ENCODE data around the gene OTOGL. TPM values are rescaled to one million over a fixed set of nuclear protein-coding genes. Genes with fewer than 3 reads are reported as not detected.
"Not testable (repeated sequence)": the region's sequence is repeated elsewhere in the genome, so short reads cannot be mapped to it uniquely, and the experiment has no call there.

The OTOGL gene
- total and polyA plus RNA-seq, 4 donors: 0.20 to 0.62 (median 0.54) TPM; not detected in 1

DNA sequence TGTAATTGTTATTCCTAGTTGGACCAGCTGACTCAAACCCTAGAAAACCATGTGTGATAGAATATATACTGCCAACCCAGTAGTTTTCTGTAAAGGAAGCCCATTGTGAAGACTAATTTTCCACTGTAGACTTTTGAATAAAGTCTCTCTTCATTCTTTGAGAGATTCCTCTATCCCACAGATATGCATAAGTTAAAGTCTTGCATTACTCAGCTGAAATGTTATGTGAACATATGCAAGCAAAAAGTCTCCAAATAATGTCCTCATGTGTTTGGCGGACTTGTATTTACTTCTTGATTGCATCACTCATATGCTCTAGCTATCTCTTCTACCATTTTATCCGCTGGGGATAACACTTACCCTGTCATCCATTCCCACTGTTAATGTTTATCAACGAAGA, 35.1 kb upstream of the OTOGL start:
- H3K4me3 ChIP-seq (ENCODE audit: low read length in 2 of 2): no peak overlapping the region
- WGBS, 2 donors: 95 to 97% methylated on average over 3 of the region's 3 CpGs
- DNase-seq (no peak), ATAC-seq (ENCODE audit: low FRiP score) (no peak)
- no peaks in the 10 kb centered on the region for H3K27me3 ChIP-seq (ENCODE audit: control insufficient read depth in 1 of 2, insufficient read depth in 2 of 2, low read length in 1 of 2)
- no peaks in the 10 kb centered on the region for H3K9me3 ChIP-seq (ENCODE audit: control insufficient read depth, low read length)
- intact Hi-C loops (cut with DNase I): no loop called here
- H3K36me3 ChIP-seq (ENCODE audit: control insufficient read depth in 1 of 2, insufficient read depth in 2 of 2, low read length in 1 of 2): no peaks in the 10 kb centered on the region
- no peaks in the 10 kb centered on the region for H3K4me1 ChIP-seq (ENCODE audit: control insufficient read depth in 1 of 2, insufficient read depth in 2 of 2, low read length in 2 of 2)
- no peak overlapping the region for H3K27ac ChIP-seq (ENCODE audit: low read depth in 1 of 2, low read length in 2 of 2)

DNA sequence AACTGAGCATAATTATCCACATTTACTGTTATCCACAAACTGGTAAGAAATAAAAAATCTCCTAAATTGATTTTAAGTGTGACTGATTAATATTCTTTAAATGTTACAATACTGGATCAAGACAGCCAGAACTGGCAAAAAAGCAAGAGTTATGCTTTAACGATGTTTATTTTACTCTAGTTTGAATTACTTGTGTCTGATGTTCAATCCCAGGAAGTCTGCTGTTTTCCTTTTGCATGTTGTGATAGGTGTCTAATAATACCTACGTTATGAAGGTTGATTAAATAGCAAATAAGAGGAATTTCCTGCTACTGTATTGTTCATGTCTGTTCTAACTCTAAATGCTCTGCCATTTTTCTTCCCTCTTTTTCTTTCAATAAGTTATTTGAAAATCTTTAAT, 34.4 kb upstream of the OTOGL start:
- H3K9me3 ChIP-seq (ENCODE audit: control insufficient read depth, low read length): no peaks in the 10 kb centered on the region
- H3K27ac ChIP-seq (ENCODE audit: low read depth in 1 of 2, low read length in 2 of 2): no peak overlapping the region
- H3K27me3 ChIP-seq (ENCODE audit: control insufficient read depth in 1 of 2, insufficient read depth in 2 of 2, low read length in 1 of 2): no peaks in the 10 kb centered on the region
- DNase-seq: no peak
- no peaks in the 10 kb centered on the region for H3K36me3 ChIP-seq (ENCODE audit: control insufficient read depth in 1 of 2, insufficient read depth in 2 of 2, low read length in 1 of 2)
- H3K4me1 ChIP-seq (ENCODE audit: control insufficient read depth in 1 of 2, insufficient read depth in 2 of 2, low read length in 2 of 2): no peaks in the 10 kb centered on the region
- no peak overlapping the region for H3K4me3 ChIP-seq (ENCODE audit: low read length in 2 of 2)
- ATAC-seq (ENCODE audit: low FRiP score): no peak
- WGBS, 2 donors: 87 to 90% methylated on average over 2 of the region's 2 CpGs
- intact Hi-C loops (cut with DNase I): no loop called here

DNA sequence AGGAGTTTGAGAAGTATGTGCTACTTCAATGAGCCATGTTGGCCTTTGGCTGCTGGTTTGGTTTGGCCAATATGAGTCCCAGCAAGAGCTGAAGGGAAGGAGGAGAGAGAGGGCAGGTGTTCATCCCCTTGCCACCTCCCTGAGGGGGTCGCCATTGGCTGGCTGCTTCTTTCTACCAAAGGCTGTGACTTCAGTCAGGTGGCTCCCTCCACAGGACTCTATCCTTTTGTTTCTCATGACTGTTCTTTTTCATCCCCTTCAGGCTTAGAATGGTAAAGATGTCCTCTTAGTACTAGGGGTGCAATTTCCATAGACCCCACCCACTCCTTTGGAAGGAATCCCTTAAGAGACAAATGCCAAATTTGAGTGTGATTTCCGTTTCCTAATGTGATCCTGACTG, 31.2 kb upstream of the OTOGL start:
- intact Hi-C loops (cut with DNase I): no loop called here
- ATAC-seq (ENCODE audit: low FRiP score) (no peak), DNase-seq (peak in 1 of 2 donors; percentile 49)
- WGBS, 2 donors: 53 to 58% methylated on average over 2 of the region's 2 CpGs
- no peaks in the 10 kb centered on the region for H3K9me3 ChIP-seq (ENCODE audit: control insufficient read depth, low read length)
- H3K27me3 ChIP-seq (ENCODE audit: control insufficient read depth in 1 of 2, insufficient read depth in 2 of 2, low read length in 1 of 2): no peaks in the 10 kb centered on the region
- H3K4me3 ChIP-seq (ENCODE audit: low read length in 2 of 2): no peak overlapping the region
- no peaks in the 10 kb centered on the region for H3K36me3 ChIP-seq (ENCODE audit: control insufficient read depth in 1 of 2, insufficient read depth in 2 of 2, low read length in 1 of 2)
- H3K27ac ChIP-seq (ENCODE audit: low read depth in 1 of 2, low read length in 2 of 2): no peak overlapping the region
- H3K4me1 ChIP-seq (ENCODE audit: control insufficient read depth in 1 of 2, insufficient read depth in 2 of 2, low read length in 2 of 2): no peaks in the 10 kb centered on the region

DNA sequence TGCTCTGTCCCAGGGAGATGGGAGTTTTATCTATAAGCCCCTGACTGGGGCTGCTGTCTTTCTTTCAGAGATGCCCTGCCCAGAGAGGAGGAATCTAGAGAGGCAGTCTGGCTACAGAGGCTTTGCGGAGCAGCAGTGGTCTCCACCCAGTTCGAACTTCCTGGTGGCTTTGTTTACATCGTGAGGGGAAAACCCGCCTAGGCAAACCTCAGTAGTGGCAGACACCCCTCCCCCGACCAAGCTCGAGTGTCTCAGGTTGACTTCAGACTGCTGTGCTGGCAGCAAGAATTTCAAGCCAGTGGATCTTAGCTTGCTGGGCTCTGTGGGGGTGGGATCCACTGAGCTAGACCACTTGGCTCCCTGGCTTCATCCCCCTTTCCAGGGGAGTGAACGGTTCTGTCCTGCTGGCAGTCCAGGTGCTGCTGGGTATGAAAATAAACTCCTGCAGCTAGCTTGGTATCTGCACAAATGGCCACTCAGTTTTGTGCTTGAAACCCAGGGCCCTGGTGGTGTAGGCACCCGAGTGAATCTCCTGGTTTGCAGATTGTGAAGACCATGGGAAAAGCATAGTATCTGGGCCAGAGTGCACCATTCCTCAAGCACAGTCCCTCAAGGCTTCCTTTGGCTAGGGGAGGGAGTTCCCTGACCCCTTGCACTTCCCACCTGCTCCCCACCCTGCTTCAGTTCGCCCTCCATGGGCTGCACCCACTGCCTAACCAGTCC, 15.3 kb upstream of the OTOGL start:
- H3K27me3 ChIP-seq (ENCODE audit: control insufficient read depth in 1 of 2, insufficient read depth in 2 of 2, low read length in 1 of 2); H3K4me1 ChIP-seq (ENCODE audit: control insufficient read depth in 1 of 2, insufficient read depth in 2 of 2, low read length in 2 of 2); H3K27ac ChIP-seq (ENCODE audit: low read depth in 1 of 2, low read length in 2 of 2); intact Hi-C loops (cut with DNase I); ATAC-seq (ENCODE audit: low FRiP score); DNase-seq; H3K4me3 ChIP-seq (ENCODE audit: low read length in 2 of 2); H3K36me3 ChIP-seq (ENCODE audit: control insufficient read depth in 1 of 2, insufficient read depth in 2 of 2, low read length in 1 of 2); H3K9me3 ChIP-seq (ENCODE audit: control insufficient read depth, low read length): not testable (repeated sequence)
- 59 to 67% methylated on average over 9 of the region's 9 CpGs for WGBS, 2 donors

DNA sequence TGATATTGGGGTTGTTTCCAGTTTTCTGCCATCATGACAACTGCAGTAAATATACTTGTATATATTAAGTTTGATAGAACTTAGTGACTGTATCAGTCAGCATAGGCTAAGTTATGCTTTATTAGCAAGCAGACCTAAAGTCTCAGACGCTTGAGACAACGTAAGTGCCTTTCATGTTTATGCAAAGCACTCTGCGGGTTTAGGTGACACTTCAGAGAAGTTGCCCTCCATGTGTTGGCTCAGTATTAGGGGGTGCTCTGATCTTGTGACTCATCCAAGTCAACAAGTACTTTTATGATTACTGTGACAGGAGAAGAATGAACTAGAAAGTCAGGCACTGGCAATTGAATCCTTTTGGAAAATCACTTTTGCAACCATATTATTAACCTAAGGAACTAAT, 13.3 kb upstream of the OTOGL start:
- Histone ChIP-seq H3K4me3 (ENCODE audit: low read length in 2 of 2) (no peak overlapping the region), H3K9me3 (ENCODE audit: control insufficient read depth, low read length) (no peaks in the 10 kb centered on the region), H3K27ac (ENCODE audit: low read depth in 1 of 2, low read length in 2 of 2) (no peak overlapping the region), H3K4me1 (ENCODE audit: control insufficient read depth in 1 of 2, insufficient read depth in 2 of 2, low read length in 2 of 2) (no peaks in the 10 kb centered on the region), H3K27me3 (ENCODE audit: control insufficient read depth in 1 of 2, insufficient read depth in 2 of 2, low read length in 1 of 2) (no peaks in the 10 kb centered on the region), H3K36me3 (ENCODE audit: control insufficient read depth in 1 of 2, insufficient read depth in 2 of 2, low read length in 1 of 2) (no peaks in the 10 kb centered on the region)
- WGBS, 2 donors: 87 to 91% methylated on average over 3 of the region's 3 CpGs
- ATAC-seq (ENCODE audit: low FRiP score): no peak
- DNase-seq: no peak
- intact Hi-C loops (cut with DNase I): no loop called here

DNA sequence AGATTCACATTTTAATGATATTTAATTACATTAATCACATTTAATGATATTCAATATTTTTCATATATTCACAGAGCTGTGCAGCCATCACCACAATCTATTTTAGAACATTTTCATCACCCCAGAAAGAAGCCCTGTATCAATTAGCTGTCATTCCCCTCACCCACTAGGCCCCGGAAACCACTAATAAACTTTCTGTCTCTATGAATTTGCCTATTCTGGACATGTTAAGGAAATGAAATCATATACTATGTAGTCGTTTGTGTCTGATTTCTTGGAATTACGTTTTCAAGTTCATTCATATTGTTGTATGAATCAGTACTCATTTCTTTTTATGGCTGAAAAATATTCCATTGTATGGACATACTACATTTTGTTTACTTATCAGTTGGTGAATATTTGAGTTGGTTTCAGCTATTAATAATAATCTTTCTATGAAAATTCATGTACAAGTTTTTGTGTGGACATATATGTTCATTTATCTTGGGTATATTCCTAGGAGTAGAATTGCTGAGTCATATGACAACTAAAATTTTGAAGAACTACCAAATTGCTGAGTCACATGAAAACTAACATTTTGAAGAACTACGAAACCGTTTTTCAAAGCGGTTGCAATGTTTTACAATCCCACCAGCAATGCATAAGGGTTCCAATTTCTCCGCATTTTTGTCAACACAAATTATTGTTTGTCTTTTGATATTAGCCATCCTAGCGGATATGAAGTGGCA, 11.7 kb upstream of the OTOGL start:
- Histone ChIP-seq H3K4me1 (ENCODE audit: control insufficient read depth in 1 of 2, insufficient read depth in 2 of 2, low read length in 2 of 2) (no peaks in the 10 kb centered on the region), H3K4me3 (ENCODE audit: low read length in 2 of 2) (no peak overlapping the region), H3K36me3 (ENCODE audit: control insufficient read depth in 1 of 2, insufficient read depth in 2 of 2, low read length in 1 of 2) (no peaks in the 10 kb centered on the region), H3K27me3 (ENCODE audit: control insufficient read depth in 1 of 2, insufficient read depth in 2 of 2, low read length in 1 of 2) (no peaks in the 10 kb centered on the region), H3K9me3 (ENCODE audit: control insufficient read depth, low read length) (no peaks in the 10 kb centered on the region), H3K27ac (ENCODE audit: low read depth in 1 of 2, low read length in 2 of 2) (no peak overlapping the region)
- ATAC-seq (ENCODE audit: low FRiP score) (no peak), DNase-seq (no peak)
- WGBS, 2 donors: 68 to 76% methylated on average over 8 of the region's 8 CpGs
- intact Hi-C loops (cut with DNase I): no loop called here

DNA sequence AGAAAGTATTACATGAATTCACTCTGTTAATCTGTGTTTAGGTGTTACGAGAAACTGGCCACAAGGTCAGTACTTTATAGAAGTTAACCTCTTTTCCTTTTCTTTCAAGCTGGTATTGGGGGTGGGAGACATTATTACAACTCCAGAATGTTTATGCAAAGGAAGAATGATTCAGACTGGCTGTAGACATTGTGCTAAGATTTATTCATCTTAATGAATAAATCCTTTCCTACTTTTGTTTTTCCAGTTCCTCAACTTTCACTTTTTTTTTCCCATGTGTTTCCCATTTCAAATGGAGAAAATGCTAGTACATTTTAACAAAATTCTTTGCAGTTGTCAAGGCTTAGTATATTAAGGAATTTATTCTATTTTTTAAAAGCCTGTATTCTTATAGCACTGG, 1.3 kb downstream of the OTOGL start:
- H3K9me3 ChIP-seq (ENCODE audit: control insufficient read depth, low read length): no peaks in the 10 kb centered on the region
- H3K27ac ChIP-seq (ENCODE audit: low read depth in 1 of 2, low read length in 2 of 2): no peak overlapping the region
- no peaks in the 10 kb centered on the region for H3K36me3 ChIP-seq (ENCODE audit: control insufficient read depth in 1 of 2, insufficient read depth in 2 of 2, low read length in 1 of 2)
- 94 to 97% methylated on average over 1 of the region's 1 CpG for WGBS, 2 donors
- H3K27me3 ChIP-seq (ENCODE audit: control insufficient read depth in 1 of 2, insufficient read depth in 2 of 2, low read length in 1 of 2): no peaks in the 10 kb centered on the region
- no peak overlapping the region for H3K4me3 ChIP-seq (ENCODE audit: low read length in 2 of 2)
- no peak for DNase-seq
- intact Hi-C loops (cut with DNase I): no loop called here
- no peak for ATAC-seq (ENCODE audit: low FRiP score)
- H3K4me1 ChIP-seq (ENCODE audit: control insufficient read depth in 1 of 2, insufficient read depth in 2 of 2, low read length in 2 of 2): peaks cover 0 to 3% of the 10 kb centered on the region in 2 donors

DNA sequence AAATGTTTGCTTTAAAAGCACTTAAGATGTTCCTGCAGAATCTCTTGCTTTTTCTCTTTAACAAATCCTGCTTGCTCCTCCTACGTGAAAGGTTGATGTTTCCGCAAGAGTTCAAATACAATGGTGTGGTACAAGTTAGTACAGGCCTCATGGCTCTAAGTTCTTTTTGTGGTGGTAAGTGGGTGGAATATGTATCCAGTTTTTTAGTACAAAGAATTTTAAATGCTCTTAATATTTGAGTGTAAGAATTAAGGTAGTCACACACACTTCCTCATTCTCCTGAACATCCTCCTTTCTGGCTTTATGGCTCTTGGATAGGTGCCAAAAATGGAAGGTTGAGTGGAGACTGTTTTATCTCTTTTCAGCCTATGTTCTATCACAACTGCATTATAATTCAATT, 1.8 kb downstream of the OTOGL start:
- DNase-seq (no peak), ATAC-seq (ENCODE audit: low FRiP score) (no peak)
- Histone ChIP-seq H3K9me3 (ENCODE audit: control insufficient read depth, low read length) (no peaks in the 10 kb centered on the region), H3K36me3 (ENCODE audit: control insufficient read depth in 1 of 2, insufficient read depth in 2 of 2, low read length in 1 of 2) (no peaks in the 10 kb centered on the region), H3K4me3 (ENCODE audit: low read length in 2 of 2) (no peak overlapping the region), H3K27me3 (ENCODE audit: control insufficient read depth in 1 of 2, insufficient read depth in 2 of 2, low read length in 1 of 2) (no peaks in the 10 kb centered on the region), H3K4me1 (ENCODE audit: control insufficient read depth in 1 of 2, insufficient read depth in 2 of 2, low read length in 2 of 2) (peaks cover 0 to 3% of the 10 kb centered on the region in 2 donors), H3K27ac (ENCODE audit: low read depth in 1 of 2, low read length in 2 of 2) (no peak overlapping the region)
- WGBS, 2 donors: 92 to 93% methylated on average over 2 of the region's 2 CpGs
- intact Hi-C loops (cut with DNase I): no loop called here

DNA sequence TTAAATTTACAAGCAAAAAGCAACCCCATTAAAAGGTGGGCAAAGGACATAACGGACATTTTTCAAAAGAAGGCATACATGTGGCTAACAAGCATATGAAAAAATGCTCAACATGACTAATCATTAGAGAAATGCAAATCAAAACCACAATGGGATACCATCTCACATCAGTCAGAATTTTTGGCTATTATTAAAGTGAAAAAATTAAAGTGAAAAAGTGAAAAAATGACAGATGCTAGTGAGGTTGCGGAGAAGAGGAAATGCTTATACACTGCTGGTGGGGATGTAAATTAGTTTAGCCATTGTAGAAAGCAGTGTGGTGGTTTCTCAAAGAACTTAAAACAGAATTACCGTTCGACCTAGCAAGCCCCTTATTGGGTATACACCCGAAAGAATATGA, 7.9 kb downstream of the OTOGL start:
- WGBS, 2 donors: 88 to 92% methylated on average over 5 of the region's 5 CpGs
- intact Hi-C loops (cut with DNase I): no loop called here
- no peaks in the 10 kb centered on the region for H3K27me3 ChIP-seq (ENCODE audit: control insufficient read depth in 1 of 2, insufficient read depth in 2 of 2, low read length in 1 of 2)

More for the DNA sequence above, 7.9 kb downstream of the OTOGL start:
- ATAC-seq (ENCODE audit: low FRiP score) (no peak), DNase-seq (no peak)
- Histone ChIP-seq H3K27ac (ENCODE audit: low read depth in 1 of 2, low read length in 2 of 2) (no peak overlapping the region), H3K9me3 (ENCODE audit: control insufficient read depth, low read length) (no peaks in the 10 kb centered on the region), H3K4me1 (ENCODE audit: control insufficient read depth in 1 of 2, insufficient read depth in 2 of 2, low read length in 2 of 2) (no peaks in the 10 kb centered on the region), H3K4me3 (ENCODE audit: low read length in 2 of 2) (no peak overlapping the region), H3K36me3 (ENCODE audit: control insufficient read depth in 1 of 2, insufficient read depth in 2 of 2, low read length in 1 of 2) (no peaks in the 10 kb centered on the region)

Measured in aorta (tissue), 5 donors.